ENCODE results near the gene REXO4. TPM values are rescaled to one million over a fixed set of nuclear protein-coding genes. Genes with fewer than 3 reads are reported as not detected.

The REXO4 gene
- total RNA-seq, 1 experiment from 2014 or later, result 43.6 TPM

DNA sequence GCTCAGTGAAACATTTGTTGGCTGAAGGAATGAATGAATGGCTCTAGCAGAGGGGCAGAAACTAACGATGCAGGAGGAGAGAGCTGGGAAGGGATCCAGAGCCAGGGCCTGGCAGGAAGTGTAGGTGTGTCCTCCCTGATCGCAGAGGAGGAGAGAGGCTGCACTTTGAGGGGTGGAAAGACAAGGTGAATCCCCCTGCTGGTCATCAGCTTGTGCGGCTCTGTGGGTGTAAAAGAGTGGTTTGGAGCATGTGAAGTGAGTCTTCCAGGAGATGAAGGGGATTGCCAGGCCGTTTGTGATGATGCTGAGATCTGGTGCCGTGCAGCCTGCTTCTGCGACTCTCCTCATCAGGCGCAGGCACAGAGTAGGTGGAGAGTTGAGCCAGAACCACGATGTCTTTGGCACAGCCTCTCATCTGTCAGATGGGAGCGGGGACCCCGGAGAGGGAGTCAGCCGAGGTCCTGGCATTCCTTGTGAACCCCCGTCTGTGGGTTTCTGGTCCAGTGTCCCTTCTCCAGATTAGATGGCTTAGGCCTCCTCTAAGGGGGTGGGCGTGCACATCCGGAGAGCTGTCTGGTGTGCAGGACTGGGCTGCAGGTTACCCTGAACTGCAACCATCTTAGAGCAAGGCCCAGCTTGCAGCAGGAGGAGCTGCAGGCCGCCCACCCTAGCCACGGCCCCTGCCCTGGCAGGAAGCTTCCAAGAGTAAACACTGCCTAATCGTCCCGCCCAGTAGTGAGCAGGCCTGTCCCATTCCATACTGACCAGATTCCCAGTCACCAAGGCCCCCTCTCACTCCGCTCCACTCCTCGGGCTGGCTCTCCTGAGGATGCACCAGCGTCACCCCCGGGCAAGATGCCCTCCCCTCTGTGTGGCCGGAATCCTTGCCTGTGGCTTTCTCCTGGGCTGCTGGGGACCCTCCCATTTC, 4.1 kb upstream of the REXO4 start, which contains the start of gene ADAMTS13:
Gene ADAMTS13 (plus strand): TSS at position 753 of the 928 bp plus-strand sequence. CDS start 77 bp downstream, at position 830.
- Histone ChIP-seq H3K27me3 (replicated peaks; ENCODE audit: control insufficient read depth, insufficient read depth, low read length) (no peaks in the 10 kb centered on the region), H3K4me1 (peaks cover 12% of the 10 kb centered on the region), H3K36me3 (ENCODE audit: control insufficient read depth, insufficient read depth, low read length) (no peaks in the 10 kb centered on the region), H3K9me3 (no peaks in the 10 kb centered on the region), H3K4me3 (ENCODE audit: low read depth, low read length) (no peak within 1 kb of the TSS)
- Mint-ChIP-seq H3K27me3 (ENCODE audit: insufficient read depth, unreplicated experiment) (no peaks in the 10 kb centered on the region), H3K4me3 (ENCODE audit: unreplicated experiment) (no peak within 1 kb of the TSS), H3K9me3 (ENCODE audit: unreplicated experiment) (no peaks in the 10 kb centered on the region), H3K27ac (ENCODE audit: unreplicated experiment) (peak within 1 kb of the TSS; percentile 66), H3K36me3 (ENCODE audit: insufficient read depth, unreplicated experiment) (no peaks in the 10 kb centered on the region), H3K4me1 (ENCODE audit: low read depth, unreplicated experiment) (peaks cover 11% of the 10 kb centered on the region)
- intact Hi-C loops (cut with micrococcal nuclease; ENCODE audit: unreplicated experiment), result no loop called here
- TF ChIP-seq, protein P1, sequence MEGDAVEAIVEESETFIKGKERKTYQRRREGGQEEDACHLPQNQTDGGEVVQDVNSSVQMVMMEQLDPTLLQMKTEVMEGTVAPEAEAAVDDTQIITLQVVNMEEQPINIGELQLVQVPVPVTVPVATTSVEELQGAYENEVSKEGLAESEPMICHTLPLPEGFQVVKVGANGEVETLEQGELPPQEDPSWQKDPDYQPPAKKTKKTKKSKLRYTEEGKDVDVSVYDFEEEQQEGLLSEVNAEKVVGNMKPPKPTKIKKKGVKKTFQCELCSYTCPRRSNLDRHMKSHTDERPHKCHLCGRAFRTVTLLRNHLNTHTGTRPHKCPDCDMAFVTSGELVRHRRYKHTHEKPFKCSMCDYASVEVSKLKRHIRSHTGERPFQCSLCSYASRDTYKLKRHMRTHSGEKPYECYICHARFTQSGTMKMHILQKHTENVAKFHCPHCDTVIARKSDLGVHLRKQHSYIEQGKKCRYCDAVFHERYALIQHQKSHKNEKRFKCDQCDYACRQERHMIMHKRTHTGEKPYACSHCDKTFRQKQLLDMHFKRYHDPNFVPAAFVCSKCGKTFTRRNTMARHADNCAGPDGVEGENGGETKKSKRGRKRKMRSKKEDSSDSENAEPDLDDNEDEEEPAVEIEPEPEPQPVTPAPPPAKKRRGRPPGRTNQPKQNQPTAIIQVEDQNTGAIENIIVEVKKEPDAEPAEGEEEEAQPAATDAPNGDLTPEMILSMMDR (IDR thresholded peaks at IDR 0.05; ENCODE audit: insufficient read depth in 1 of 2, low read depth in 1 of 2, low read length in 1 of 2, severe bottlenecking in 1 of 2, unreplicated experiment in 1 of 2), result peak; percentile 11 to 20
- BruUV-seq (replicated peaks), result no TSS peak
- POLR2A ChIA-PET, result no interaction called here
- CTCF ChIA-PET, result interaction anchor here (0.7 to 1.2 kb wide), 2 partner anchors 25 to 38 kb away, joined by 3 read pairs; partner anchors contain the start of gene CACFD1
- DNase-seq, result no peak

DNA sequence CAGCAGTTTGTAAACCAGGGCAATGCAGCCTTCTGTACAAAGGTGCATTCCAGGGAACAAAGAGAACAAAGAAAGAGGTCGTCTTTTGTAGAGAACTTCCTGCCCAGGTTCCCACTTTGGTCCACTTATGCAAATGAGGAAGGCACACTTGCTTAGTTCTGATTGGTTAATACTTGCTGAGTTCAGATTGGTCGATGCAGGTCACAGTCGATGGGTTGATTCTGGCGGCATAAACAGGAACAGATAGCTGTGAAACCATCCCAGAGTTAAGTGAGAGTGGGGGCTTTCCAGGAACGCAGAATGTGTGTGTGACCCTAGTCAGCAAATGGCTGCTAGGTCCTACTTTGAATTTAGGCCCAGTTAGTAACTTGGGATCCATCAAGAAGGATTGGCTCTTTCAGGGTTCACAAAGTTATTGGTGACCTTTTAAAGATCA, 2.6 kb upstream of the REXO4 start:
- no peaks in the 10 kb centered on the region for H3K9me3 ChIP-seq
- H3K9me3 Mint-ChIP-seq (ENCODE audit: unreplicated experiment), result no peaks in the 10 kb centered on the region
- peaks cover 12% of the 10 kb centered on the region for H3K4me1 ChIP-seq
- no peaks in the 10 kb centered on the region for H3K27me3 ChIP-seq (replicated peaks; ENCODE audit: control insufficient read depth, insufficient read depth, low read length)
- 0 out of 2 replicates have a peak, but pooled peaks cover under 1% of the 10 kb centered on the region for H3K36me3 ChIP-seq (ENCODE audit: control insufficient read depth, insufficient read depth, low read length)
- H3K4me1 Mint-ChIP-seq (ENCODE audit: low read depth, unreplicated experiment), result peaks cover 11% of the 10 kb centered on the region
- H3K36me3 Mint-ChIP-seq (ENCODE audit: insufficient read depth, unreplicated experiment), result no peaks in the 10 kb centered on the region
- no TSS peak for BruUV-seq (replicated peaks)
- H3K27me3 Mint-ChIP-seq (ENCODE audit: insufficient read depth, unreplicated experiment), result no peaks in the 10 kb centered on the region
- intact Hi-C loops (cut with micrococcal nuclease; ENCODE audit: unreplicated experiment), result no loop called here
- H3K4me3 ChIP-seq (ENCODE audit: low read depth, low read length), result no peak overlapping the region
- ChIA-PET CTCF (no interaction called here), POLR2A (no interaction called here)
- H3K27ac Mint-ChIP-seq (ENCODE audit: unreplicated experiment), result no peak overlapping the region
- TF ChIP-seq, protein P1 (IDR thresholded peaks at IDR 0.05; ENCODE audit: insufficient read depth in 1 of 2, low read depth in 1 of 2, low read length in 1 of 2, severe bottlenecking in 1 of 2, unreplicated experiment in 1 of 2), result no peak
- no peak overlapping the region for H3K4me3 Mint-ChIP-seq (ENCODE audit: unreplicated experiment)
- DNase-seq, result no peak

DNA sequence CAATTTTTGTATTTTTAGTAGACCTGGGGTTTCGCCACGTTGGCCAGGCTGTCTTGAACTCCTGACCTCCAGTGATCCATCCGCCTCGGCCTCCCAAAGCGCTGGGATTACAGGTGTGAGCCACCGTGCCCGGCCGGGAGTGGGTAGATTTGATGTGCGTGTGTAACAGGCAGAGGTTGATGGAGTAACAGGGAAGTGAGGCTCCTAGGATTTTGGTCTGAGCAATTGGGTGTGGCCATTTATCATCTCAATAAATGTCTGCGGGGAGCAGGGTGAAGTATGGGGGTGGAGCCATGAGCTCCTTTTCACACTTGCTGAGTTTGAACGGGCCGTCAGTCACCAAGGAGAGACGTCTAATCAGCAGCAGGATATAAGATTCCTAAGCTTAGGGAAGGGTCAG, 1.2 kb upstream of the REXO4 start:
- H3K4me1 ChIP-seq, result peaks cover 12% of the 10 kb centered on the region
- Mint-ChIP-seq H3K27me3 (ENCODE audit: insufficient read depth, unreplicated experiment) (no peaks in the 10 kb centered on the region), H3K4me1 (ENCODE audit: low read depth, unreplicated experiment) (peaks cover 11% of the 10 kb centered on the region), H3K4me3 (ENCODE audit: unreplicated experiment) (peak overlapping the region; percentile 86), H3K36me3 (ENCODE audit: insufficient read depth, unreplicated experiment) (peaks cover 11% of the 10 kb centered on the region), H3K9me3 (ENCODE audit: unreplicated experiment) (no peaks in the 10 kb centered on the region), H3K27ac (ENCODE audit: unreplicated experiment) (peak overlapping the region; percentile 84)
- 0 out of 2 replicates have a peak, but pooled peaks cover 2% of the 10 kb centered on the region for H3K36me3 ChIP-seq (ENCODE audit: control insufficient read depth, insufficient read depth, low read length)
- ChIA-PET CTCF (interaction anchor here (0.6 kb wide), 1 partner anchor 63 kb away, joined by 3 read pairs; no protein-coding TSS in a partner anchor), POLR2A (interaction anchor here (1.3 to 2.9 kb wide), 2 partner anchors 41 to 389 kb away, joined by 3 to 28 read pairs; partner anchors contain the start of gene CACFD1)
- no peaks in the 10 kb centered on the region for H3K27me3 ChIP-seq (replicated peaks; ENCODE audit: control insufficient read depth, insufficient read depth, low read length)
- BruUV-seq (replicated peaks), result no TSS peak
- TF ChIP-seq, protein P1 (IDR thresholded peaks at IDR 0.05; ENCODE audit: insufficient read depth in 1 of 2, low read depth in 1 of 2, low read length in 1 of 2, severe bottlenecking in 1 of 2, unreplicated experiment in 1 of 2), result no peak
- intact Hi-C loops (cut with micrococcal nuclease; ENCODE audit: unreplicated experiment), result loop anchor here (5.0 kb wide), 1 partner anchor 38 kb away; the partner anchor contains the start of gene CACFD1
- no peaks in the 10 kb centered on the region for H3K9me3 ChIP-seq
- peak overlapping the region; percentile 65 for H3K4me3 ChIP-seq (ENCODE audit: low read depth, low read length)
- no peak for DNase-seq

Measured in Caco-2 (cell line).